Endothelial cell of umbilical vein (primary cell): ENCODE measurements around the gene CNTFR. TPM values are rescaled to one million over a fixed set of nuclear protein-coding genes. Genes with fewer than 3 reads are reported as not detected.

Source experiments
- BruUV-seq: library from RNA; stranded (reverse); fragments of 400-500 nt; replicated peaks from 2 replicates; lab custom pipeline; 2021; lab: Mats Ljungman, UMichigan
- CTCF ChIA-PET: fragments of 300-600, 350-600 bp; sonication (Branson Sonifier 250); formaldehyde crosslinking; loops from one replicate; lab custom pipeline; 2021; ENCODE audit warnings: antibody characterized with exemption, inconsistent platforms; lab: Charles Lee
- POLR2A ChIA-PET: fragments of 300-600, 350-600 bp; sonication (Branson Sonifier 250); formaldehyde crosslinking; loops from one replicate; lab custom pipeline; 2021; ENCODE audit warnings: antibody characterized with exemption, inconsistent platforms; lab: Charles Lee
- DNase-seq: peaks from one replicate; pipeline ENCODE4 v3.0.0-alpha.2; 2011; ENCODE audit warnings: low read depth, low spot score
- FAIRE-seq: peaks from 2 replicates; lab custom pipeline; 2011; peaks lifted over from hg19 to GRCh38; lab: Jason Lieb, UNC
- H2AFZ ChIP-seq: 2 replicates; pipeline ENCODE4 v1.6.0; 2012; ENCODE audit warnings: low read depth, low read length, control low read depth, inconsistent platforms
- H3K27ac ChIP-seq: 2 replicates; pipeline ENCODE4 v1.5.1; 2011; ENCODE audit warnings: low read depth, mild to moderate bottlenecking, control low read depth, low read length, moderate library complexity; ENCODE audit not compliant: insufficient read depth
- H3K27me3 ChIP-seq, 2 experiments: 2 replicates each; pipeline versions ENCODE4 v1.6.0 to v1.6.1; 2011; ENCODE audit warnings: low read length in 2 of 2, mixed read lengths in 1 of 2; ENCODE audit not compliant: control insufficient read depth in 2 of 2, insufficient read depth in 2 of 2
- H3K36me3 ChIP-seq, 2 experiments: 2 replicates in 1 of 2; 3 replicates in 1 of 2; pipeline ENCODE4 v1.5.1; 2011; ENCODE audit warnings: low read length in 2 of 2, mild to moderate bottlenecking in 1 of 2, moderate library complexity in 1 of 2; ENCODE audit not compliant: control insufficient read depth in 2 of 2, insufficient read depth in 2 of 2; ENCODE audit errors: extremely low read depth in 1 of 2
- H3K4me1 ChIP-seq: 3 replicates; pipeline ENCODE4 v1.5.1; 2011; ENCODE audit warnings: mild to moderate bottlenecking, low read length; ENCODE audit not compliant: control insufficient read depth, insufficient read depth; ENCODE audit errors: extremely low read depth
- H3K4me2 ChIP-seq: 2 replicates; pipeline ENCODE4 v1.6.1; 2011; ENCODE audit warnings: low read length, control low read depth, mixed read lengths; ENCODE audit not compliant: insufficient read depth
- H3K4me3 ChIP-seq, 3 experiments: fragments of 200-600 bp in 1 of 3; sonication (generic), shearing (Covaris generic) in 1 of 3; replicated peaks in 1 of 3; 2 replicates each; pipeline ENCODE4 v1.5.1; 2011 to 2016; ENCODE audit warnings: control low read depth in 3 of 3, low read length in 3 of 3, mild to moderate bottlenecking in 2 of 3, inconsistent platforms in 1 of 3, low read depth in 1 of 3, moderate library complexity in 1 of 3; ENCODE audit not compliant: insufficient read depth in 1 of 3
- H3K79me2 ChIP-seq: 2 replicates; pipeline ENCODE4 v1.6.0; 2012; ENCODE audit warnings: low read length, inconsistent platforms; ENCODE audit not compliant: control insufficient read depth, insufficient read depth
- H3K9ac ChIP-seq: replicated peaks from 2 replicates; pipeline ENCODE3; 2011; ENCODE audit warnings: low read length, control low read depth; ENCODE audit not compliant: insufficient read depth; ENCODE audit errors: extremely low read depth
- H3K9me1 ChIP-seq: replicated peaks from 3 replicates; pipeline ENCODE4 v1.6.0; 2011; ENCODE audit warnings: mild to moderate bottlenecking, low read length; ENCODE audit not compliant: control insufficient read depth, insufficient read depth; ENCODE audit errors: extremely low read depth
- H3K9me3 ChIP-seq: replicated peaks from 2 replicates; pipeline ENCODE4 v1.5.1; 2012; ENCODE audit warnings: low read length, inconsistent platforms; ENCODE audit not compliant: control insufficient read depth, insufficient read depth
- H4K20me1 ChIP-seq: replicated peaks from 2 replicates; pipeline ENCODE3; 2011; ENCODE audit warnings: mild to moderate bottlenecking, low read length; ENCODE audit not compliant: control insufficient read depth, insufficient read depth; ENCODE audit errors: extremely low read depth
- CTCF ChIP-seq, 2 donors: IDR thresholded peaks; 1 replicate in 1 of 2; 2 replicates in 1 of 2; pipeline ENCODE4 v1.5.1; 2011; ENCODE audit warnings: low read length in 2 of 2, mild to moderate bottlenecking in 2 of 2, moderate library complexity in 2 of 2, control low read depth in 1 of 2, inconsistent platforms in 1 of 2, low read depth in 1 of 2; ENCODE audit not compliant: insufficient read depth in 1 of 2; ENCODE audit errors: extremely low read depth in 1 of 2
- EZH2 ChIP-seq: IDR thresholded peaks from 2 replicates; pipeline ENCODE4 v1.6.1; 2012; ENCODE audit warnings: borderline replicate concordance, low read depth, mild to moderate bottlenecking, moderate library complexity, low read length, inconsistent platforms; ENCODE audit not compliant: severe bottlenecking
- FOS ChIP-seq: IDR thresholded peaks from 2 replicates; pipeline ENCODE4 v1.6.1; 2011; ENCODE audit warnings: mild to moderate bottlenecking, low read length, moderate library complexity, borderline replicate concordance; ENCODE audit not compliant: insufficient read depth
- GATA2 ChIP-seq: IDR thresholded peaks from 2 replicates; pipeline ENCODE4 v1.7.0; 2011; ENCODE audit warnings: low read depth, mild to moderate bottlenecking, moderate library complexity, mixed read lengths, low read length; ENCODE audit not compliant: insufficient read length, insufficient read depth
- JUN ChIP-seq: IDR thresholded peaks from 2 replicates; pipeline ENCODE4 v1.6.1; 2011; ENCODE audit warnings: borderline replicate concordance, low read depth; ENCODE audit not compliant: insufficient read length, insufficient read depth
- MAX ChIP-seq: IDR thresholded peaks from 2 replicates; pipeline ENCODE4 v1.6.1; 2011; ENCODE audit not compliant: insufficient read depth, insufficient read length
- MYC ChIP-seq: IDR thresholded peaks from one replicate; pipeline ENCODE4 v1.6.1; 2011; ENCODE audit warnings: mild to moderate bottlenecking, low read depth, low read length
- POLR2A ChIP-seq: IDR thresholded peaks from 2 replicates; pipeline ENCODE4 v1.6.1; 2012; ENCODE audit warnings: low read depth, mild to moderate bottlenecking, control low read depth, low read length
- POLR2AphosphoS5 ChIP-seq: IDR thresholded peaks from 2 replicates; pipeline ENCODE4 v1.6.1; 2012; ENCODE audit warnings: low read depth, mild to moderate bottlenecking, control low read depth, low read length, moderate library complexity; ENCODE audit not compliant: insufficient read depth
- dilution Hi-C: fragments of 300-500 bp; cut with MboI; formaldehyde crosslinking; loops from one replicate; pipeline ENCODE4 v1.15.0; 2019; ENCODE audit warnings: low sequenced_read_pairs; ENCODE audit not compliant: extremely low pct_ligation_motif_present
- intact Hi-C: fragments of 100-400 bp; cut with micrococcal nuclease; formaldehyde crosslinking; loops from one replicate; pipeline ENCODE4 v1.10.0; 2022
- polyA plus RNA-seq, 4 experiments: library from polyadenylated mRNA; depleted of rRNA in 3 of 4; stranded (reverse) in 3 of 4; unstranded in 1 of 4; fragments of >200 nt; gene quantifications; 2 replicates each; pipeline versions ENCODE4 v1.2.1 to v1.2.3, GENCODE V29; 2011 to 2012; ENCODE audit warnings: missing spikeins in 1 of 4
- total RNA-seq: library from RNA; stranded (reverse); gene quantifications from 2 replicates; pipeline ENCODE4 v1.2.3, GENCODE V29; 2021

Gene CNTFR
- total and polyA plus RNA-seq, 2 donors (not counting 3 experiments of a cell fraction or from before 2014, with no cell fraction given): not detected

- Histone ChIP-seq H3K27ac (no peak overlapping the region), H2AFZ (no peak overlapping the region), H3K4me2 (no peak overlapping the region), H3K36me3 (no peaks in the 10 kb centered on the region), H4K20me1 (no peaks in the 10 kb centered on the region), H3K9me3 (no peaks in the 10 kb centered on the region), H3K79me2 (no peaks in the 10 kb centered on the region), H3K27me3 (peaks cover 60 to 68% of the 10 kb centered on the region in 2 experiments), H3K9me1 (no peaks in the 10 kb centered on the region), H3K4me3 (no peak overlapping the region), H3K4me1 (peaks cover 7% of the 10 kb centered on the region), H3K9ac (no peak overlapping the region)
- POLR2A ChIA-PET: no interaction called here
- TF ChIP-seq FOS: no peak
- TF ChIP-seq POLR2AphosphoS5: no peak
- no peak for TF ChIP-seq MAX
- no peak for TF ChIP-seq MYC
- TF ChIP-seq CTCF (IDR thresholded peaks at IDR 0.05; ENCODE audit: extremely low read depth in 1 of 2, insufficient read depth in 1 of 2, low read depth in 1 of 2, low read length in 2 of 2): no peak
- TF ChIP-seq EZH2: no peak
- TF ChIP-seq JUN: no peak
- TF ChIP-seq GATA2: no peak
- no peak for TF ChIP-seq POLR2A
- FAIRE-seq: no peak
- intact Hi-C loops (no loop called here), dilution Hi-C loops (no loop called here)
- BruUV-seq: no TSS peak
- no peak for DNase-seq
- CTCF ChIA-PET: interaction anchor here (1.2 kb wide), 1 partner anchor 17 kb away, joined by 5 read pairs; the partner anchor contains the start of gene RPP25L
These were observed 39.9 kb upstream of the CNTFR start for GRCh38 chr9:34629491-34629808.
